DMS153 treated with DMSO at 0.1 percent for 48 hours (cell line): Measurements from ENCODE around the gene PRKG1.

Experiments
- DNase-seq: peaks from one replicate; lab custom pipeline; 2025; ENCODE audit not compliant: unreplicated experiment; lab: John Stamatoyannopoulos, UW

PRKG1 gene

GRCh38 chr10:52318822-52319464 is 1244.7 kb downstream of the PRKG1 start:
- DNase-seq, result no peak

- DNase-seq, result no peak
Observed at GRCh38 chr10:52319926-52320325, 1245.6 kb downstream of the PRKG1 start.

GRCh38 chr10:52322323-52322722 is 1248.0 kb downstream of the PRKG1 start:
- no peak for DNase-seq

GRCh38 chr10:52322936-52323335 is 1248.6 kb downstream of the PRKG1 start:
- no peak for DNase-seq

- DNase-seq, result no peak
Observed at GRCh38 chr10:52326382-52326781, 1252.1 kb downstream of the PRKG1 start.

GRCh38 chr10:52331638-52332364 is 1257.5 kb downstream of the PRKG1 start:
- DNase-seq, result no peak

GRCh38 chr10:52332815-52333214 is 1258.5 kb downstream of the PRKG1 start:
- DNase-seq, result no peak

- DNase-seq, result no peak
Observed at GRCh38 chr10:52334595-52334994, 1260.3 kb downstream of the PRKG1 start.

GRCh38 chr10:52335665-52336064 is 1261.4 kb downstream of the PRKG1 start:
- no peak for DNase-seq

GRCh38 chr10:52337225-52337624 is 1262.9 kb downstream of the PRKG1 start:
- no peak for DNase-seq

GRCh38 chr10:52343439-52343838 is 1269.2 kb downstream of the PRKG1 start:
- DNase-seq, result no peak

GRCh38 chr10:52346394-52347326 is 1272.4 kb downstream of the PRKG1 start:
- no peak for DNase-seq

GRCh38 chr10:52347327-52347667 is 1273.0 kb downstream of the PRKG1 start:
- no peak for DNase-seq
